SK-N-DZ (cell line): ENCODE measurements around the gene DNAJC13. TPM values are rescaled to one million over a fixed set of nuclear protein-coding genes. Genes with fewer than 3 reads are reported as not detected.
"Not testable (repeated sequence)": the region's sequence is repeated elsewhere in the genome, so short reads cannot be mapped to it uniquely, and the experiment has no call there.

Source experiments
- DNase-seq: peaks from one replicate; pipeline ENCODE4 v3.0.0-alpha.2; 2015; ENCODE audit warnings: low spot score
- polyA plus RNA-seq, 2 experiments: library from polyadenylated mRNA; depleted of rRNA; stranded (reverse); fragments of >200 nt; gene quantifications; 2 replicates each; pipeline ENCODE4 v1.2.3, GENCODE V29; 2014

Gene DNAJC13
- 14.0 and 16.9 TPM in 2 replicates for polyA plus RNA-seq (2014; cell fraction: cytosol; rRNA removed)
- 24.3 and 29.4 TPM in 2 replicates for polyA plus RNA-seq (2014; cell fraction: nucleus; rRNA removed)

DNA sequence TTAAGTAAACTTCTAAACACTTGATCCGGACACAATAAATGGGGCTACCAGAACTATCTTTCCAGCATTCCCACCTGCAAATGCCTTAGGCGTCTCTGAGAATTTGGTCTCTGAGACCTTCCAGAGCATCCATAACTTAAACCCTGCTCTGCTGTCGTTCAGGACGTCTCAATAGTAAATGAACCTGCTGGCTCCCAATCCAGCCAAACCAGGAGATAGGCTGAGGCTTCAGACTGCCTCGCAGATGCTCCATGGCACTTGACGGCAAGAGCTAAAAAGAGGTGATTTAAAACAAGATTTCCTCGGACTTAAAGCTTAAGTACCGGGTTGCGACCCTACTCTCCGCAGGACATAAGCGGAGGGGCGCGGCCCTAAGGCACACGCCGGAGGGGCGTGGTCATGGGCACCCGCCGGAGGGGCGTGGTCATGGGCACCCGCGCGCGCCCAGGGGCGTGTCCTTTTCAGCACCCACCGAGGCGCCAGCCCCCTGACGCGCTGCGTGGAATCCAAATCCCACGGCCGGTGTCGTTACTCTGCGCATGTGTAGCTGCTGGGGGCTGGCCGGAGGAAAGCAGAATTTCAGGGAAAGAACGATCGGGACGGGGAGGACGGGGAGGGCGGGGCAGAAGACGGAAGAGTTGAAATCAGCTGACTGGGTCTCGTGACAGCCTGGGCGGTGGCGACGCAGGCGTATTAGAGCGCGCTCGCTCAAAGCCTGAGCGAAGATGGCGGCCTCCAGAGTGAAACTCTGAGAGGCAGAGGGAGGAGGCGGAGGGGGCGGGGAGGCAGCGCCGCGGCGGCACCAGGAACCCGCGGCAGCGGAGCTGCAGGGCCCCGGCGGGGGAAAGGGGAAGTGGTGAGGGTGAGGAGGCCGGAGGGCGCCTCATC is at the start of gene DNAJC13:
DNAJC13 (plus strand) TSS at position 696 of the 888 bp plus-strand sequence. CDS start 17,049 bp downstream, outside the sequence.
- peak; percentile 92 for DNase-seq

DNA sequence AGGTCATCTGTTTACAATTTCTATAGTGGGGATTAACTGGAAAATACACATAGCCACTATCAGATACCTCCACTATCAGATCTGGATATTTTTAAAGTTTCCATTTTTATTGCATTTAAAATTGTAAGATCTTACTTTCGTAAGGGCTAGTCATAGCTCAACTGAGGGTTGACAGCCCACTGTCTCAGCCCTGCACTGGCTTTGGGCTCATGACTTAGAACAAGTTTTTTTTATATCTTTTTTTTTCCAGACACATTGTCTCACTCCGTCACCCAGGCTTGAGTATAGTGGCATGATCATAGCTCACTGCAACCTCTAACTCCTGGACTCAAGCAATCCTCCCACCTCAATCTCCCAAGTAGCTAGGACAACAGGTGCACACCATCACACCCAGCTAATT is 48.8 kb upstream of the DNAJC13 start:
- no peak for DNase-seq

- no peak for DNase-seq
These were observed 48.3 kb upstream of the DNAJC13 start for GRCh38 chr3:132368962-132369361.

DNA sequence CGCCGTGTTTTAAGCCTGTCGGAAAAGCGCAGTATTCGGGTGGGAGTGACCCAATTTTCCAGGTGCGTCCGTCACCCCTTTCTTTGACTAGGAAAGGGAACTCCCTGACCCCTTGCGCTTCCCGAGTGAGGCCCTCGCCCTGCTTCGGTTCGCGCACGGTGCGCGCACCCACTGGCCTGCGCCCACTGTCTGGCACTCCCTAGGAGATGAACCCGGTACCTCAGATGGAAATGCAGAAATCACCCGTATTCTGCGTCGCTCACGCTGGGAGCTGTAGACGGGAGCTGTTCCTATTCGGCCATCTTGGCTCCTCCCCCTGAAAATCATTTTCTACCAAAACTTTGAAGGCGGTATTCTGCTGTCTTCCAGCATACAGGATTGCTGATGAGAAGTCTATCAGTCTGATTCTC is 40.4 kb upstream of the DNAJC13 start:
- not testable (repeated sequence) for DNase-seq

DNA sequence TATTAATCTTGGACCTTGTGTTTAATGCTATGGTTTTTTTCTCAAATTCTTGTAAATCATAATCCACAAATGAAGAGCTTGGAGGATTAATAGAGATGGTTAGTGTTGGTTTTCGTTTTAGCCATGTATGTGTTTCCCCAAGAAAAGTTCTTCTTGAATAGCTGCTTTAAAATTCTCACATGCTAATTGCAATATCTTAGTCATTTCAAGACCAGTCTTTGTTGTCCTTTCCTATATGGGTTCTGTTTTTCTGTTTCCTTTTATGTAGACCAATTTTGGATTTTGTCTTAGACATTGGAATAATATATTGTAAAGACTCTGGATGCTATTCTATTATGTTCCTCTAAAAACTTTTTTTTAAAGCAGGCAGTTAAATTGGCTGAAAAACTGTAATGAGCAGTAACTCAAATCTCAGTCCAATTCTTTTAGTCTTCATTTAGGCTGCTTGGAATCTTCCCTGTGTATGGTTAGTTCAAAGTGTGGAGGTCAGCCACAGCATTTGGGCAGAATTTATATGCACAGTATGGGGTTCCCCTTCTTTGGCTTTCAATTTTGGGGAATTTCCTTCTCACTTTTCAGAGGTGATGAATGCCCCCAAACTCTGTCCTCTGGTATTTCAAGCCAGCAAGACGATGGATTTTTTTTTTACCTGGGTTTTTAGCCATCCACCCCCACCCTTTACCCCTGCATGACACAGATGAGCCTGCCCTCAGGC is 39.1 kb upstream of the DNAJC13 start:
- no peak for DNase-seq

GRCh38 chr3:132378846-132379245 is 38.5 kb upstream of the DNAJC13 start:
- no peak for DNase-seq

- no peak for DNase-seq
These were observed 36.4 kb upstream of the DNAJC13 start for GRCh38 chr3:132380920-132381319.

GRCh38 chr3:132381348-132381944 is 35.9 kb upstream of the DNAJC13 start:
- DNase-seq: no peak

- no peak for DNase-seq
These were observed 35.0 kb upstream of the DNAJC13 start for GRCh38 chr3:132382267-132382666.

DNA sequence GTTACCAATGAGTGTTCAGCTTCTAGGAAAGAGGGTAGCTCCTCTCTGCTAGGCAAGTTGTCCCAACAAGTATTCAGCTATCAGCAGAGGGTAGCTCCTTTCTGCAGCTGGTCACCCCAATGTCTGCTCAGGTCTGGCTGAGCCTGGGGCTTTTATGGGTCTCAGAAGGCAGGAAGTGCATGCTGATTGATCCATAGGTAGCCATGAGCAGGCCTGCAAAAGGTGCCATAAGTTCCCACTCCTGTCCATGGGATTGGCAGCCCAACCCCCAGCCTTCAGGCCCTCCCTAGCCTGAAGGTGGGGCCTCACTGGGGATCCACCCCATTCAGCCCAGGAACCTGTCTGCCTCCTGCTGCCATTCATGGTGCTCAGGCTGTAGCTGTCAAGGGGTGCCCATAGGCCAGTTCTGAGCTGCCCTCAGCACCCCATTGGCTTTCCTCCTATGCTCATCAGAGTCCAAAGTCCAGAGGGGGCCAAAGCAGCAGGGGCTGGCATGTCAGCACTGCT is 34.6 kb upstream of the DNAJC13 start:
- no peak for DNase-seq

- DNase-seq: no peak
These were observed 31.0 kb upstream of the DNAJC13 start for GRCh38 chr3:132386259-132386658.

- not testable (repeated sequence) for DNase-seq
These were observed 24.6 kb upstream of the DNAJC13 start for GRCh38 chr3:132392675-132393074.

DNA sequence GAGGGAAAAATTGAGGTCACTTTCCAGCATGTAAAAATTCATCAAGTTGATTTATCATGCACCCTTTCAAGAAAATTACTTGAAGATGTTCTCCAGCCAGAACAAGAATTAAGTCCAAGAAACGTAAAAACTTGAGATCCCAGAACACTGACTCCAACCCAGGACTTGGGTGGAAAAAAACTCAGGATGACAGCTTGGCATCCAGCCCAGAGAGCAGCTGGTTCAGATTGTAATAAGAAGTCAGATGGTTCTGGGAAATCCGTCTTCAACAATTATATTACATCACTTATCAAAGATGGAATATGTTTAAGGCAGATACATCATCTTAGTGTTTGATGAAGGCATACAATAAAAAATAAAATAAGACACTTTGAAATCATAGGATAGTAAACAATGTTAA is 23.0 kb upstream of the DNAJC13 start:
- no peak for DNase-seq

DNA sequence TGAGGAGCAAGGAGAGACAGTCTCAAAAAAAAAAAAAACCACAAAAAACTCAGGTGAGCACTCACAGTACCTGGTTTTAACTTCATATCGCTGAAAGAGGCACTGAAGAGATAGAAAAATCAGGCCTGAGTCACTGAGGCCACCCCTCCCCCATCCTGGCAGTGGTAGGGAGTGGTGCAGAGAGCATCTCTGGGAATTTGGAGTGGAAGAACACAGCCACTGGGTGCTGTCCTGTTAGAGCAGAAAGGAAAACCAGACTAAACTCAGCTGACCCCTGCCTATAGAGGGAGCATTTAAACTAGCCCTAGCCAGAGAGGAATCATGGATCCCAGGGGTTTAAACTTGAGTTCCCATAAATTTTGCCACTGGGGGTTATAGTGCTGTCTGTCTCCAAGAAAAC is 22.2 kb upstream of the DNAJC13 start:
- no peak for DNase-seq

- DNase-seq: no peak
These were observed 21.0 kb upstream of the DNAJC13 start for GRCh38 chr3:132396255-132396654.

DNA sequence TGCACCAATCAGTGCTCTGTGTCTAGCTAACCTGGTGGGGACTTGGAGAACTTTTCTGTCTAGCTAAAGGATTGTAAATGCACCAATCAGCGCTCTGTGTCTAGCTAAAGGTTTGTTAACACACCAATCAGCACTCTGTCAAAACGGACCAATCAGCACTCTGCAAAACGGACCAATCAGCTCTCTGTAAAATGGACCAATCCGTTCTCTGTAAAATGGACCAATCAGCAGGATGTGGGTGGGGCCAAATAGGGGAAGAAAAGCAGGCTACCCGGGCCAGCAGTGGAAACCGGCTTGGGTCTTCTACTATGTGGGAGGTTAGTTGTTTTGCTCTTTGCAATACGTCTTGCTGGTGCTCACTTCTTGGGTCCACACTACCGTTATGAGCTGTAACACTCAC is 20.5 kb upstream of the DNAJC13 start:
- not testable (repeated sequence) for DNase-seq

- DNase-seq: peak; percentile 59
These were observed 18.0 kb upstream of the DNAJC13 start for GRCh38 chr3:132399054-132399929.

DNA sequence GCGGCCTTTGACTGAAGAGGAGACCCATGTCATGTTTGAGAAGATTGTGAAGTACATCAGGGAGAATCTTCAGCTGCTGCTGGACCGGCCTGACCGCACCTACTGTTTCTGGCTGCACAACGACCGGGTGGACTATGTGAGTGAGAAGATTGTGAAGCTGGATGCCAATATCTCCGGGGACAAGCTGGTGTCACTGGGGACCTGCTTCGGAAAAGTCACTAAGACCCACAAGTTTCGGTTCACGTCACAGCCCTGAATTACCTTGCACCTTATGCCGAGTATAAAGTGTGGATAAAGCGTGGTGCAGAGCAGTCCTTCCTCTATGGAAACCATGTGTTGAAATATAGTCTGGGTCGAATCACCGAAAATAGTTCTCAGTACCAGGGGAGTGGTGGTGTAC is 16.0 kb upstream of the DNAJC13 start:
- no peak for DNase-seq

- DNase-seq: no peak
These were observed 13.0 kb upstream of the DNAJC13 start for GRCh38 chr3:132404276-132404675.

- DNase-seq: no peak
These were observed 12.1 kb upstream of the DNAJC13 start for GRCh38 chr3:132405188-132405587.
